ENCODE measurements around the gene RNF145. TPM values are rescaled to one million over a fixed set of nuclear protein-coding genes. Genes with fewer than 3 reads are reported as not detected.

The RNF145 gene
- total and polyA plus RNA-seq, 3 donors from 2014 or later, result 30.0 to 40.4 (median 39.5) TPM

- DNase-seq, result no peak
- H3K27ac ChIP-seq, result no peak overlapping the region
- H3K4me3 ChIP-seq, result no peak overlapping the region
- no peaks in the 10 kb centered on the region for H3K4me1 ChIP-seq
- no peaks in the 10 kb centered on the region for H3K27me3 ChIP-seq
- no peak for TF ChIP-seq CTCF (IDR thresholded peaks at IDR 0.05)
- no peak for TF ChIP-seq POLR2A (IDR thresholded peaks at IDR 0.05)
- H3K36me3 ChIP-seq (ENCODE audit: low read depth, missing control alignments), result no peaks in the 10 kb centered on the region
- H3K9me3 ChIP-seq, result no peaks in the 10 kb centered on the region
- intact Hi-C loops (cut with DNase I; ENCODE audit: low total_unique reads), result no loop called here
- WGBS, 2 donors, result 80 to 84% methylated on average over 7 of the region's 7 CpGs
Measured at GRCh38 chr5:159139802-159140201, 69.6 kb downstream of the RNF145 start.

- no peaks in the 10 kb centered on the region for H3K9me3 ChIP-seq
- 74 to 77% methylated on average over 9 of the region's 9 CpGs for WGBS, 2 donors
- DNase-seq, result no peak
- H3K27ac ChIP-seq, result no peak overlapping the region
- no peaks in the 10 kb centered on the region for H3K36me3 ChIP-seq (ENCODE audit: low read depth, missing control alignments)
- H3K27me3 ChIP-seq, result no peaks in the 10 kb centered on the region
- intact Hi-C loops (cut with DNase I; ENCODE audit: low total_unique reads), result no loop called here
- H3K4me3 ChIP-seq, result no peak overlapping the region
- peaks cover 4% of the 10 kb centered on the region for H3K4me1 ChIP-seq
- TF ChIP-seq CTCF (IDR thresholded peaks at IDR 0.05) (no peak), POLR2A (IDR thresholded peaks at IDR 0.05) (no peak)
Measured at GRCh38 chr5:159135896-159136531, 73.3 kb downstream of the RNF145 start.

- intact Hi-C loops (cut with DNase I; ENCODE audit: low total_unique reads), result no loop called here
- peak; percentile 37 for DNase-seq
- H3K9me3 ChIP-seq, result no peaks in the 10 kb centered on the region
- no peak for TF ChIP-seq POLR2A (IDR thresholded peaks at IDR 0.05)
- peak; percentile 66 to 91 (median 71) for TF ChIP-seq CTCF (IDR thresholded peaks at IDR 0.05)
- no peak overlapping the region for H3K4me3 ChIP-seq
- H3K27me3 ChIP-seq, result no peaks in the 10 kb centered on the region
- no peak overlapping the region for H3K27ac ChIP-seq
- WGBS, 2 donors, result 13 to 17% methylated on average over 11 of the region's 11 CpGs
- H3K4me1 ChIP-seq, result peaks cover 4% of the 10 kb centered on the region
- H3K36me3 ChIP-seq (ENCODE audit: low read depth, missing control alignments), result no peaks in the 10 kb centered on the region
Measured at GRCh38 chr5:159133041-159133741, 76.2 kb downstream of the RNF145 start.

- DNase-seq, result no peak
- no peaks in the 10 kb centered on the region for H3K27me3 ChIP-seq
- H3K9me3 ChIP-seq, result no peaks in the 10 kb centered on the region
- H3K36me3 ChIP-seq (ENCODE audit: low read depth, missing control alignments), result no peaks in the 10 kb centered on the region
- intact Hi-C loops (cut with DNase I; ENCODE audit: low total_unique reads), result no loop called here
- 37 to 53% methylated on average over 5 of the region's 5 CpGs for whole genome bisulfite sequencing, 2 donors
- TF ChIP-seq POLR2A (IDR thresholded peaks at IDR 0.05), result no peak
- no peak for TF ChIP-seq CTCF (IDR thresholded peaks at IDR 0.05)
- no peak overlapping the region for H3K27ac ChIP-seq
- H3K4me3 ChIP-seq, result no peak overlapping the region
- peaks cover 4% of the 10 kb centered on the region for H3K4me1 ChIP-seq
Measured at GRCh38 chr5:159132429-159133040, 76.8 kb downstream of the RNF145 start.

Data from testis (tissue), 3 donors.